Measurements from ENCODE around the gene DCST2.

DNA sequence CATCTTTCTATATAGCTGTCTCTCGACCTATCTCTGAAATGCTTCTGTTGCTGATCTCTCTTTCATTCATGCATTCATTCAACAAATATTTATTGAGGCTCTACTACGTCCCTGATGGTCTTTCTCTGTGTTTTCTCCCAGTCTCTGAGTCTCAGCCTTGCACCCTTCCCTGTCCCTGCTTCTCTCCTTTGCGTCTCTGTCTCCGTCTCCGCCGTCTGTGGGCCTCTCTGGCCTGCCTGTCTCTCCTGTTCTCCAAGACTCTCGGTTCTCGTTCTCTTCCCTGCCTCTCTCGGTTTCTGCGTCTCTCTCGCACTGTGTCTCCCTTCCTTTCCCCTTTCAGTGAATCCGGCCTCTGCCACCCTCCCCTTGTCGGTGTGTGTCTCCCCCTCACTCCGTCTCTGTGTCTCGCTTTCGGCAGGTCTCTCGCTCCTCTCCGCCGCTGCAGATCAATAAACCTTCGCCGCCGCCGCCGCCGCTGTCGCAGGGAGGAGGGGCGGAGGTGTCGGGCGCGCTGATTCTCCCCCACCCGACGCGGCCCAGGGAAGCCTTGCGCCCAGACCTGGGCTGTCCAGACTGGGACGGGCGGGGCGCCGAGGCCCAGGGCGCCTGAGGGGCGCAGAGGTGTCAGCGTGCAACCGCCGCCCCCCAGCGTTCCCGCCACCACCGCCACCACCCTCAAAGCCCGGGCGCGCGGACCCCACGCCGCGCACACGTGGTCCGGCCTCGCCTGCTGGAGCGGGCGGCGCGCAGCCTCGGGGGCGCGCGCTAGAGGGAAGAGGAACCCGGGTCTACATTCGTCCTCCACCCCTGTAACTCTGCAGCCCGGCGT is 48.1 kb upstream of the DCST2 start:
- TF ChIP-seq FOXJ3 (CRISPR knock-in tag; IDR thresholded peaks at IDR 0.05) (no peak), YY1 (IDR thresholded peaks at IDR 0.05; ENCODE audit: low read depth) (no peak), TEAD4 (IDR thresholded peaks at IDR 0.05; ENCODE audit: borderline replicate concordance, insufficient read depth) (no peak)
- TF ChIP-seq, protein P1, sequence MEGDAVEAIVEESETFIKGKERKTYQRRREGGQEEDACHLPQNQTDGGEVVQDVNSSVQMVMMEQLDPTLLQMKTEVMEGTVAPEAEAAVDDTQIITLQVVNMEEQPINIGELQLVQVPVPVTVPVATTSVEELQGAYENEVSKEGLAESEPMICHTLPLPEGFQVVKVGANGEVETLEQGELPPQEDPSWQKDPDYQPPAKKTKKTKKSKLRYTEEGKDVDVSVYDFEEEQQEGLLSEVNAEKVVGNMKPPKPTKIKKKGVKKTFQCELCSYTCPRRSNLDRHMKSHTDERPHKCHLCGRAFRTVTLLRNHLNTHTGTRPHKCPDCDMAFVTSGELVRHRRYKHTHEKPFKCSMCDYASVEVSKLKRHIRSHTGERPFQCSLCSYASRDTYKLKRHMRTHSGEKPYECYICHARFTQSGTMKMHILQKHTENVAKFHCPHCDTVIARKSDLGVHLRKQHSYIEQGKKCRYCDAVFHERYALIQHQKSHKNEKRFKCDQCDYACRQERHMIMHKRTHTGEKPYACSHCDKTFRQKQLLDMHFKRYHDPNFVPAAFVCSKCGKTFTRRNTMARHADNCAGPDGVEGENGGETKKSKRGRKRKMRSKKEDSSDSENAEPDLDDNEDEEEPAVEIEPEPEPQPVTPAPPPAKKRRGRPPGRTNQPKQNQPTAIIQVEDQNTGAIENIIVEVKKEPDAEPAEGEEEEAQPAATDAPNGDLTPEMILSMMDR (IDR thresholded peaks at IDR 0.05), result no peak
